Erythroblast (primary cell): Measurements from ENCODE around the gene MCTP1.

Source experiments
- GATA1 ChIP-seq: IDR thresholded peaks from 2 replicates; pipeline ENCODE4 v1.6.1; 2011; ENCODE audit warnings: low read depth, mild to moderate bottlenecking, control low read depth, low read length, moderate library complexity
- POLR2A ChIP-seq: IDR thresholded peaks from 2 replicates; pipeline ENCODE4 v1.6.1; 2011; ENCODE audit warnings: mild to moderate bottlenecking, low read length

DNA sequence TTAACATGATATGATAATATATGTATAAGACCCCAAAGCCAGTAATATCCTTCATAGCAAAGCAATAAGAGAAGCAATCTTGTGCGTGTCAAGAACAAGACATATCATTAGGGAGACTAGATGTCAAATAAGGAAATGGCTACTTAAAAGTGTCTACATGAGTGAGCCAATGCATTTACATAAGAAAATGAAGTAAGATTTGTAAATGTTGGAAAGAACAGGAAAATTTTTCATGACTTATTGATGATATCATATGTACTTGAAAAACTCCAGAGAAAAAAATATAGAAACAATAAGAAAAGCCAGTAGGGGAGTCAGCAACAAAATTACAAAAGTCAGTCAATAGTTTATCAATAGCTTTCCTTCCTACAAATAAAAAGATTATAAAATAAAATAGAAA is 13.8 kb upstream of the MCTP1 start:
- TF ChIP-seq POLR2A (no peak), GATA1 (no peak)
